OCI-LY7 (cell line): ENCODE measurements around the gene TAF4.
"Not testable (repeated sequence)": the region's sequence is repeated elsewhere in the genome, so short reads cannot be mapped to it uniquely, and the experiment has no call there.

Experiments used
- EZH2phosphoT487 ChIP-seq: fragments of 200-600 bp; sonication (generic); IDR thresholded peaks from 2 replicates; pipeline ENCODE4 v1.6.1; 2018; ENCODE audit warnings: low read depth, borderline replicate concordance, mild to moderate bottlenecking, mixed run types, antibody characterized with exemption, low read length, moderate library complexity, mixed read lengths
- TF ChIP-seq, protein P1 (sequence below): fragments of 200-600 bp; sonication (generic); conservative IDR thresholded peaks from 2 replicates; pipeline ENCODE4 v1.5.1; 2014; ENCODE audit warnings: mild to moderate bottlenecking, antibody characterized with exemption, low read length, moderate library complexity, mixed read lengths

DNA sequence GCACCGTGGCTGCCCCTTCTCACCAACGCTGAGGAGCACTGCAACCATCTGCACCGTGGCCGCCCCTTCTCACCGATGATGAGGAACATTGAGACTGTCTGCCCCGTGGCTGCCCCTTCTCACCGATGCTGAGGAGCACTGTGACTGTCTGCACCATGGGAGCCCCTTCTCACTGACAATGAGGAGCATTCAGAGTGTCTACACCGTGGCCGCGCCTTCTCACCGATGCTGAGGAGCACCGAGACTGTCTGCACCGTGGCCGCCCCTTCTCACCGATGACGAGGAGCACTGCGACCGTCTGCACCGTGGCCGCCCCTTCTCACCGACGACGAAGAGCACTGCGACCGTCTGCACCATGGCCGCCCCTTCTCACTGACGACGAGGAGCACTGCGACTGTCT, 120.2 kb downstream of the TAF4 start:
- TF ChIP-seq, protein P1, sequence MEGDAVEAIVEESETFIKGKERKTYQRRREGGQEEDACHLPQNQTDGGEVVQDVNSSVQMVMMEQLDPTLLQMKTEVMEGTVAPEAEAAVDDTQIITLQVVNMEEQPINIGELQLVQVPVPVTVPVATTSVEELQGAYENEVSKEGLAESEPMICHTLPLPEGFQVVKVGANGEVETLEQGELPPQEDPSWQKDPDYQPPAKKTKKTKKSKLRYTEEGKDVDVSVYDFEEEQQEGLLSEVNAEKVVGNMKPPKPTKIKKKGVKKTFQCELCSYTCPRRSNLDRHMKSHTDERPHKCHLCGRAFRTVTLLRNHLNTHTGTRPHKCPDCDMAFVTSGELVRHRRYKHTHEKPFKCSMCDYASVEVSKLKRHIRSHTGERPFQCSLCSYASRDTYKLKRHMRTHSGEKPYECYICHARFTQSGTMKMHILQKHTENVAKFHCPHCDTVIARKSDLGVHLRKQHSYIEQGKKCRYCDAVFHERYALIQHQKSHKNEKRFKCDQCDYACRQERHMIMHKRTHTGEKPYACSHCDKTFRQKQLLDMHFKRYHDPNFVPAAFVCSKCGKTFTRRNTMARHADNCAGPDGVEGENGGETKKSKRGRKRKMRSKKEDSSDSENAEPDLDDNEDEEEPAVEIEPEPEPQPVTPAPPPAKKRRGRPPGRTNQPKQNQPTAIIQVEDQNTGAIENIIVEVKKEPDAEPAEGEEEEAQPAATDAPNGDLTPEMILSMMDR = not testable (repeated sequence)
- not testable (repeated sequence) for TF ChIP-seq EZH2phosphoT487
